RCC 7860 (cell line): ENCODE data around the gene NAALADL2.

ENCODE experiments used
- DNase-seq: peaks from one replicate; pipeline ENCODE4 v3.0.0-alpha.2; 2015; ENCODE audit warnings: low spot score
- FAIRE-seq: peaks from 2 replicates; lab custom pipeline; 2012; peaks lifted over from hg19 to GRCh38; lab: Jason Lieb, UNC

Gene NAALADL2

GRCh38 chr3:175295248-175296130 lies 436.4 kb downstream of the NAALADL2 start:
- no peak for FAIRE-seq
- no peak for DNase-seq

DNA sequence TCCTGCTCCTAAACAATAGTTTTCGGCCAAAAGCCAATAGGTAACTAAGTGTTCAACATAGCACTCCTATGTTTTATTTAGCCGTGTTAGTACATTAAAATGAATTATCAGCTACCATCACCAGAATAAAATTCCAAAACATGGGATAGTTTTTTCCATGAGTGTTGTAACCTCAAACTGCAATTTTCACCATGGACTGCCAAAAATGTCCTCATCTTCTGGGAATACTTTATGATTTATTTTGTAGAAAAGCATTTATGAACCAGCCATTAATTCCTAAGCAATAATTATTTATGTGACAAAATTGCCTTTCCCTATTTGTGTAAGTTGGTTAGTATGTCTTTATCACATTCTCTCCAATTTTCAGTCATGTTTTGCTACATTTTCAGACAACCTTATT lies 438.1 kb downstream of the NAALADL2 start:
- DNase-seq (no peak), FAIRE-seq (no peak)

DNA sequence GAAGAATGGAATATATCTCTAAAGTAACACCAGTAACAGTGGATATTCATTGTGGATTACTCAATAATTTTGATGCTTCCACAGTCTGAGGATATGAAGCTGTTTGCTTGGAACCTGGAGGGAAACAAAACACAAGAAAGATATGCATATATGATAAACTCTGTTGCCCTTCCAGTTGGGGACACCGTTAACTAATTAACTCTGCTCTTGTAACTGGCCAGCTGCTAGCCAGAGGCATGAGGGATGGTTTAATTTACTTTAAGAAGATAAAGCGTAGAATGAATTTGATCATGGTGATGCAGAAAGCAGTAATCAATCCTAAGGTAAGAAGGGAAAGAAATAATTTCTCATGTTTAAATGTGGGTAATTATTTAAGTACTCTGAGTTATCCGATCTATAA lies 442.6 kb downstream of the NAALADL2 start:
- no peak for FAIRE-seq

DNA sequence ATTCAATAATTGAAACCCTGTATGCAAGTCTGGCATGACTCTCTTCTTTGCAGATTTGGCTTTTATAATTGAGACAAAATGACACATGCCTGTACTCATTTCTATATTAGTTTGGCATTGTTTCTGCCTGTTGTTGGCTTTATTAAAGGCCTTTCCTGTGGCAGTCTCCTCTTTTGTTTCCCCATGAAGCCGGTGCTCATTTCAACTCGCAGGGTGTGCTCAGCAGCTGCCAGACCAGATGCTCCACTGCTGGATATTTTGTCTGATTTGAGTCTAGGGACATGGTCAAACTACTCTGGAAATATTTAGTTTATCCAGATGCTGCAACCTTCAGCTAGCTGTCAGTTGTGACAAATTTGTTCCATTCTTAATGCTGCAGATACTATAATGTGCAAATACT lies 445.3 kb downstream of the NAALADL2 start:
- DNase-seq (no peak), FAIRE-seq (no peak)

More for the DNA sequence above, 442.6 kb downstream of the NAALADL2 start:
- no peak for DNase-seq

- FAIRE-seq, result peak; percentile 78
Observed at GRCh38 chr3:175307642-175308041, 448.5 kb downstream of the NAALADL2 start.

GRCh38 chr3:175308097-175308496 lies 449.0 kb downstream of the NAALADL2 start:
- FAIRE-seq (no peak), DNase-seq (no peak)

More at GRCh38 chr3:175307642-175308041, 448.5 kb downstream of the NAALADL2 start:
- peak; percentile 54 for DNase-seq

DNA sequence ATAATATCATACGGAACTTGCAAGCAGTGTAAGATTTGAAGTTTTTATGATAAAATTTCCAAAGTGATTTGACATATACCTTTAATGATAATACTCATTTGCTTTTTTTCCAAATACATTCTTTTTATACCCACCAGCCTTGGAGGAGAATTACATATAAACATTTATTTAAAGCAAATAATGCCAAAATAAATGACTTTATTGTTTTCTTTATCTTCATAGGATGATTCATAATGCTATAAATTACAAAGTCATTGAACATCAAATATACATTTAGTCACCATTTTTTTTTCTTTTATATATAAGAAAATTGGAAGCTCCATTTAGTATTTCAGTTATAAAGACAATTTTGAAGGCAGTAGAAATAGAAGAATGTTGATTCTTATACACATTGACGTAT lies 450.9 kb downstream of the NAALADL2 start:
- FAIRE-seq, result no peak
- no peak for DNase-seq

- no peak for FAIRE-seq
- no peak for DNase-seq
Observed at GRCh38 chr3:175311404-175311803, 452.3 kb downstream of the NAALADL2 start.

GRCh38 chr3:175311946-175312345 lies 452.8 kb downstream of the NAALADL2 start:
- DNase-seq (no peak), FAIRE-seq (no peak)

DNA sequence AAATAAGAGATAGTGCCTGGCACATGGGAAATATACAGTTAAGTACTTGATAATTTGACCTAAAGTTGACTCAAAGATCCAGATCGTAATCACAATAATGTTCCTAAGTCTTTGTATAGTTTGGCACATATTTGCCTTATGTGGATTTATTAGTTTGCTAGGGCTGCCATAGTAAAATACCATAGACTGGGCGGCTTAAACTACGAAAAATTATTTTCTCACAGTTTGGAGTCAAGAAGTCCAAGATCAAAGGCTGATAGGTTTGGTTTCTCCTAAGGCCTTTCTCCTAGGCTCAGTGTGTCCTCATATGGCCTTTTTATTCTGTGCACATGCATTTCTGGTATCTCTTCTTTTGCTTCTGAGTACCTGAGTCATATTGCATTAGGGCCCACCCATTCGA lies 453.7 kb downstream of the NAALADL2 start:
- FAIRE-seq, result no peak
- no peak for DNase-seq

- DNase-seq, result no peak
- no peak for FAIRE-seq
Observed at GRCh38 chr3:175316799-175317198, 457.7 kb downstream of the NAALADL2 start.

- DNase-seq, result no peak
- no peak for FAIRE-seq
Observed at GRCh38 chr3:175325440-175325839, 466.3 kb downstream of the NAALADL2 start.

- no peak for DNase-seq
- FAIRE-seq, result no peak
Observed at GRCh38 chr3:175326041-175326440, 466.9 kb downstream of the NAALADL2 start.

DNA sequence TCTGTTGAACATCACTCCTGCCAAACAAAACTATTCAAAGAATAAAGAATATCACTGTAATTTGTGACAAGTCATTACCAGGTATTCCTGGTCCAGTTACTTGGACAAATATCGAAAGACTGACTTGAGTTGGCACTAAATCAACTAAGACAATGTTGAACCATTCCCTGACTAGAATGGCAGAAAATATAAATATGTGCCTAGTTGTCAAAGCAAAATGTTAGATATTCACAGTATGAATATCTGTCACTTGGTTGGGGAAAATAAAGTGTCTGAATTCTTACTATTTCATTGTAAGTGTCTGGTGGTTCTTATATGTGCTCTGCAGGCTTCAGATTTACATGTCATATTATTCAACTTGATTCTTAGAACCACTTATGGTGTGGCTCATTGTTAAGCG lies 470.2 kb downstream of the NAALADL2 start:
- FAIRE-seq (no peak), DNase-seq (no peak)

DNA sequence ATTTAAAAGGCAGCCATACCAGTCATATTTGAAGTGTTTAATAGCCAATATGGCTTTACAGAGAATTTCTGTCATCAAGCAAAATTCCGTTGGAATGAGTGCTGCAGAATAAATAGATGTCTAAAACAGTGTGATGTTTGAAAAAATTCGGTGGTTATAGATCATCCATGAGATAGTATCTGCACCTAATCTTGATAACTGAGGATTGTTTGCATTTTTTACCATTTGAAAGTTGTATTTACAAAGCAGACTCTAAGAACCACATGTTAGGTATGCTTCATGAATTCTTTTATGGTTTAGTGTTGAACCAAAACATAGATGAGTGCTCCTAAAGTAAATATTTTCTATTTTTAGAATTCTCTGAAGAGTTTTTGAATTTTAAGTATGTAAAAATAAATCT lies 476.1 kb downstream of the NAALADL2 start:
- FAIRE-seq (no peak), DNase-seq (no peak)

- DNase-seq (no peak), FAIRE-seq (no peak)
Observed at GRCh38 chr3:175336406-175337133, 477.4 kb downstream of the NAALADL2 start.

DNA sequence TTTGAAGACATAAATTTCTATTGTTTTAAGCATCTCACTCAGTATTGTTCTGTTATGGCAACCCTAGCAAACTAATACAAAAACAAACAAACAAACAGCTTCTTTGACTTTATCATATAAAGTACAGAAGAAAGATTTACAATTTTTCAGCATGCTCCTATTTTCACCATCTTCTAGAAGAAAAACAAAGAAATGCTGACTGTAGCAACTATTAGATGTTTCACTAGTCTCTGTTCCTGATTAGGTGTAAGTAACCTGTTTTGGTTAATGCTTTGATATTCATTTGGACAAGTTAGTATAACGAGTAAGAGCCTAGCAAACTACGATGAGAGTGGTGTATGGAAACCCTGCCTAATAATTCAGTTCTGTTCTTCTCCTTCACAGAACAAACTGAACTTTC lies 478.5 kb downstream of the NAALADL2 start:
- DNase-seq, result no peak
- no peak for FAIRE-seq

DNA sequence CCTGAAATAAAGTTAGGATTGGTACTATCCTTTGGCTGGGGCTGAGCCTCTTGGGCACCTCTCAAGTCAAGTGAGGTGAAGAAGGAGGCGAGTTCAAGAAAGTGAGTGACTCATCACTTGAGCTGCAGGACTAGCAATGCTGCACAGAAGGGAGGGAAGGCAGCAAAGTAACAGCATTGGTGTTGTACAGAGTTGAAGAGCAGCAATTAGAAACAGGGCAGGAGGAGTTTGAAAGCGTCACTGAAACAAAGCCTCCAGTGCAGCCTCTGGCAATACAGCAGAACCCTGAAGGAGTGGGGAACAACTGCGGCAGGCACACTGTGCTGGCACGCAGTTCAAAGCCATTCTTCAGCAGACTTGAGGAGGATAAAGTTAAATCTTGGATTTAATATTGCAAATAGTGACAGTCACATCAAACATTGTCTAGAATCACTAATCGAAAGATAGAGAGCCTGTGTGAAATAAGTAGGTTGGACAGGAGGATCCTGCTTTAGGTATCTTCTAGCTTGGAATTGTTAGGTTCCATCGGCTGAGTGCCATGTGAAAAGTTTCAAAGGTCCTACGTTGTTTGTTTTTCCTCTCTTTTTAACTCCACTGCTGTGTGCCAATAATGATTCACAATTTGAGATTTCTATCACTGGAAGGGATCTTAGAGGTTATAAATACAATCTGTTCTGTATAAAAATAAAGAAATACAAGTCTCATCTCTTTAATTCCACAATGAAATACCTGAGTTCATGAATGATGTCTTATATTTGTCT lies 479.8 kb downstream of the NAALADL2 start:
- no peak for FAIRE-seq
- peak; percentile 32 for DNase-seq

DNA sequence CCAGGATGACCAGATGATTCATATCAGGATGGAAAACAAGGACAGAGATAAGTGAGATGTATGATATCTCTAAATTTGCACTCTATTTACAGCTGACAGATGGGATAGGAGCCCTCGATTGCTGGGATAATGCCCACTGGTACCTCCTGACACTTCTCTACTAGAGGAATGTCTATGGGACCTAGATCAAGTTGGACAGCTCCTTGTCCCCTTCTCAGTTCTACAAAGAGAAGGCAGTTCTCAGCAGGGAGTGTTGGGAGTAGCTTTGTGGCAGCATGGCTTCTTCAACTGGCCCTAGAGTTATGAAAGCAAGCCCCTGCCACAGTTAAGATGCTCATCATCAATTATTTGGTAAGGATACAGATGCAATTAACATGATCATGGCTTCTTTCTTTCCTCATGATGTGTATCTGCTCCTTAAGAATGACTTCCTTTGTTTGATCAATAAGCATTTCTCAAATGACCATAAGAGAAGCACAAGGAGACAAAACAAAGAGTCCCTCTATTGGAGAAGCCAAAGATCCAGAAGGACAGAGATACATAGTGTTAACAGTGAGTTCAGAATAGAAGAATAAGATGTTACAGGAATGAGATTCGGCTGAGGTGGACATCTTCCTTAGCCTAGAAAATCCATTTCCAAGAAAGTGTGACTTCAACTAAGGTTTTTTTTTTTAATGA lies 481.3 kb downstream of the NAALADL2 start:
- FAIRE-seq, result no peak

DNA sequence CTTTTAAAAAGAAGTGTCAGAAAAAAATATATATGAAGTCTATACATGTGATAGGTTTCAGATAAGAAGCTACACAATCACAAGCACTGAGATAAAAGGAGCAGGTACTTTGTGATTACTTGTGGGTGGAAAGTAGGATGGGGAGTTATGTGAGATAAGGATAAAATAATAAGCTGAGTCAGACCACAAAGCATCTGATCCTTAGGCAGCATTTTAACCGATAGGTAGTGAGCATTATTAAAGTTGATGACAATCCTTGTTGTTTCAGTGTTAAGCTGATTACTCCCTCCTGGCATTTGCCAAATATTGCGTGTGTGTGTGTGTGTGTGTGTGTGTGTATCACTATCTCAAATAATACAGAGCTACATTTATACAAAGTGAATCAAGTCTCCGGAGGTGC lies 483.1 kb downstream of the NAALADL2 start:
- DNase-seq (no peak), FAIRE-seq (no peak)

More for the DNA sequence above, 481.3 kb downstream of the NAALADL2 start:
- no peak for DNase-seq

DNA sequence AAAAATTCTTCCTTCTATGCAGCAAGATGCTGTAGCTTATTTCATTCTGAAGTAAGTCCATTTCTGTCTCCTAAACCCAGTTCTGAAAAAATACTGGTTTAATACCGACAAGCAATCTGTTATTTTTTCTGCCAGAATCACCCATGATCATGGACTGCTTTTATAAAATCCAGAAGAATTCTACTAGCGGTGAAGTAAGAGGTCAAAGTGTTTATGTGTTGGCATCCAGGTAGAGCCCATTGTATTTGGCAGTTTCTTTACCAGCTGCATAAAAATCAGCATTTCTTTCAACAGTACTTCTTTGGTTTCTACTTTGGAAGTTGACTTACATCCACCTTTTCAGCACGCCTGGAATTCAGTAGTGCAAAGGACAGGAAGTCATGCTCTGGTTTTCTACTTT lies 484.8 kb downstream of the NAALADL2 start:
- no peak for DNase-seq
- no peak for FAIRE-seq
